ENCODE results near the gene CDH23.

The CDH23 gene

GRCh38 chr10:71712170-71712569, 315.4 kb downstream of the CDH23 start:
- Histone ChIP-seq H3K4me1 (ENCODE audit: control insufficient read depth in 1 of 2, insufficient read depth in 2 of 2, low read length in 2 of 2) (peaks cover 43 to 50% of the 10 kb centered on the region in 2 donors), H3K4me3 (ENCODE audit: low read depth in 1 of 2, low read length in 2 of 2) (no peak overlapping the region), H3K9ac (ENCODE audit: low read depth in 1 of 2, low read length in 2 of 2) (no peak overlapping the region), H3K9me3 (ENCODE audit: control insufficient read depth in 1 of 2, low read length in 2 of 2) (no peaks in the 10 kb centered on the region), H3K27ac (ENCODE audit: low read depth, low read length) (no peak overlapping the region), H3K27me3 (ENCODE audit: control insufficient read depth in 1 of 2, insufficient read depth in 2 of 2, low read length in 2 of 2) (no peaks in the 10 kb centered on the region), H3K36me3 (ENCODE audit: control insufficient read depth in 1 of 2, insufficient read depth in 2 of 2, low read length in 2 of 2) (no peaks in the 10 kb centered on the region)

GRCh38 chr10:71712572-71713134, 315.9 kb downstream of the CDH23 start:
- Histone ChIP-seq H3K27ac (ENCODE audit: low read depth, low read length) (no peak overlapping the region), H3K27me3 (ENCODE audit: control insufficient read depth in 1 of 2, insufficient read depth in 2 of 2, low read length in 2 of 2) (no peaks in the 10 kb centered on the region), H3K4me1 (ENCODE audit: control insufficient read depth in 1 of 2, insufficient read depth in 2 of 2, low read length in 2 of 2) (peaks cover 43 to 49% of the 10 kb centered on the region in 2 donors), H3K36me3 (ENCODE audit: control insufficient read depth in 1 of 2, insufficient read depth in 2 of 2, low read length in 2 of 2) (no peaks in the 10 kb centered on the region), H3K9ac (ENCODE audit: low read depth in 1 of 2, low read length in 2 of 2) (peak overlapping the region; percentile 21), H3K9me3 (ENCODE audit: control insufficient read depth in 1 of 2, low read length in 2 of 2) (no peaks in the 10 kb centered on the region), H3K4me3 (ENCODE audit: low read depth in 1 of 2, low read length in 2 of 2) (no peak overlapping the region)

GRCh38 chr10:71713135-71714030, 316.7 kb downstream of the CDH23 start:
- Histone ChIP-seq H3K36me3 (ENCODE audit: control insufficient read depth in 1 of 2, insufficient read depth in 2 of 2, low read length in 2 of 2) (no peaks in the 10 kb centered on the region), H3K9me3 (ENCODE audit: control insufficient read depth in 1 of 2, low read length in 2 of 2) (no peaks in the 10 kb centered on the region), H3K27me3 (ENCODE audit: control insufficient read depth in 1 of 2, insufficient read depth in 2 of 2, low read length in 2 of 2) (no peaks in the 10 kb centered on the region), H3K4me3 (ENCODE audit: low read depth in 1 of 2, low read length in 2 of 2) (no peak overlapping the region), H3K4me1 (ENCODE audit: control insufficient read depth in 1 of 2, insufficient read depth in 2 of 2, low read length in 2 of 2) (peaks cover 38 to 42% of the 10 kb centered on the region in 2 donors), H3K27ac (ENCODE audit: low read depth, low read length) (peak overlapping the region; percentile 59), H3K9ac (ENCODE audit: low read depth in 1 of 2, low read length in 2 of 2) (peak overlapping the region; percentile 21)

GRCh38 chr10:71714031-71714410, 317.3 kb downstream of the CDH23 start:
- peak overlapping the region in 1 of 2 donors; percentile 27 for H3K4me3 ChIP-seq (ENCODE audit: low read depth in 1 of 2, low read length in 2 of 2)
- H3K27me3 ChIP-seq (ENCODE audit: control insufficient read depth in 1 of 2, insufficient read depth in 2 of 2, low read length in 2 of 2): no peaks in the 10 kb centered on the region
- peak overlapping the region; percentile 59 for H3K27ac ChIP-seq (ENCODE audit: low read depth, low read length)
- peak overlapping the region; percentile 21 for H3K9ac ChIP-seq (ENCODE audit: low read depth in 1 of 2, low read length in 2 of 2)
- peaks cover 32 to 36% of the 10 kb centered on the region in 2 donors for H3K4me1 ChIP-seq (ENCODE audit: control insufficient read depth in 1 of 2, insufficient read depth in 2 of 2, low read length in 2 of 2)
- H3K36me3 ChIP-seq (ENCODE audit: control insufficient read depth in 1 of 2, insufficient read depth in 2 of 2, low read length in 2 of 2): no peaks in the 10 kb centered on the region
- no peaks in the 10 kb centered on the region for H3K9me3 ChIP-seq (ENCODE audit: control insufficient read depth in 1 of 2, low read length in 2 of 2)

- Histone ChIP-seq H3K9ac (ENCODE audit: low read depth in 1 of 2, low read length in 2 of 2) (peak overlapping the region; percentile 21), H3K27ac (ENCODE audit: low read depth, low read length) (no peak overlapping the region), H3K27me3 (ENCODE audit: control insufficient read depth in 1 of 2, insufficient read depth in 2 of 2, low read length in 2 of 2) (no peaks in the 10 kb centered on the region), H3K9me3 (ENCODE audit: control insufficient read depth in 1 of 2, low read length in 2 of 2) (no peaks in the 10 kb centered on the region), H3K4me3 (ENCODE audit: low read depth in 1 of 2, low read length in 2 of 2) (no peak overlapping the region), H3K36me3 (ENCODE audit: control insufficient read depth in 1 of 2, insufficient read depth in 2 of 2, low read length in 2 of 2) (no peaks in the 10 kb centered on the region), H3K4me1 (ENCODE audit: control insufficient read depth in 1 of 2, insufficient read depth in 2 of 2, low read length in 2 of 2) (peaks cover 27 to 34% of the 10 kb centered on the region in 2 donors)
Measured at GRCh38 chr10:71714592-71714991, 317.9 kb downstream of the CDH23 start.

- peak overlapping the region; percentile 21 for H3K9ac ChIP-seq (ENCODE audit: low read depth in 1 of 2, low read length in 2 of 2)
- no peaks in the 10 kb centered on the region for H3K9me3 ChIP-seq (ENCODE audit: control insufficient read depth in 1 of 2, low read length in 2 of 2)
- H3K4me1 ChIP-seq (ENCODE audit: control insufficient read depth in 1 of 2, insufficient read depth in 2 of 2, low read length in 2 of 2): peaks cover 27 to 34% of the 10 kb centered on the region in 2 donors
- H3K4me3 ChIP-seq (ENCODE audit: low read depth in 1 of 2, low read length in 2 of 2): no peak overlapping the region
- H3K36me3 ChIP-seq (ENCODE audit: control insufficient read depth in 1 of 2, insufficient read depth in 2 of 2, low read length in 2 of 2): no peaks in the 10 kb centered on the region
- H3K27ac ChIP-seq (ENCODE audit: low read depth, low read length): no peak overlapping the region
- H3K27me3 ChIP-seq (ENCODE audit: control insufficient read depth in 1 of 2, insufficient read depth in 2 of 2, low read length in 2 of 2): no peaks in the 10 kb centered on the region
Measured at GRCh38 chr10:71715026-71715425, 318.3 kb downstream of the CDH23 start.

- Histone ChIP-seq H3K4me1 (ENCODE audit: control insufficient read depth in 1 of 2, insufficient read depth in 2 of 2, low read length in 2 of 2) (peaks cover 27 to 34% of the 10 kb centered on the region in 2 donors), H3K4me3 (ENCODE audit: low read depth in 1 of 2, low read length in 2 of 2) (no peak overlapping the region), H3K9me3 (ENCODE audit: control insufficient read depth in 1 of 2, low read length in 2 of 2) (no peaks in the 10 kb centered on the region), H3K36me3 (ENCODE audit: control insufficient read depth in 1 of 2, insufficient read depth in 2 of 2, low read length in 2 of 2) (no peaks in the 10 kb centered on the region), H3K27ac (ENCODE audit: low read depth, low read length) (no peak overlapping the region), H3K9ac (ENCODE audit: low read depth in 1 of 2, low read length in 2 of 2) (no peak overlapping the region), H3K27me3 (ENCODE audit: control insufficient read depth in 1 of 2, insufficient read depth in 2 of 2, low read length in 2 of 2) (no peaks in the 10 kb centered on the region)
Measured at GRCh38 chr10:71715860-71716259, 319.1 kb downstream of the CDH23 start.

GRCh38 chr10:71716426-71716825, 319.7 kb downstream of the CDH23 start:
- Histone ChIP-seq H3K4me1 (ENCODE audit: control insufficient read depth in 1 of 2, insufficient read depth in 2 of 2, low read length in 2 of 2) (peaks cover 27 to 34% of the 10 kb centered on the region in 2 donors), H3K36me3 (ENCODE audit: control insufficient read depth in 1 of 2, insufficient read depth in 2 of 2, low read length in 2 of 2) (no peaks in the 10 kb centered on the region), H3K9ac (ENCODE audit: low read depth in 1 of 2, low read length in 2 of 2) (no peak overlapping the region), H3K4me3 (ENCODE audit: low read depth in 1 of 2, low read length in 2 of 2) (no peak overlapping the region), H3K27me3 (ENCODE audit: control insufficient read depth in 1 of 2, insufficient read depth in 2 of 2, low read length in 2 of 2) (no peaks in the 10 kb centered on the region), H3K9me3 (ENCODE audit: control insufficient read depth in 1 of 2, low read length in 2 of 2) (no peaks in the 10 kb centered on the region), H3K27ac (ENCODE audit: low read depth, low read length) (no peak overlapping the region)

GRCh38 chr10:71717056-71717455, 320.3 kb downstream of the CDH23 start:
- Histone ChIP-seq H3K4me1 (ENCODE audit: control insufficient read depth in 1 of 2, insufficient read depth in 2 of 2, low read length in 2 of 2) (peaks cover 27 to 34% of the 10 kb centered on the region in 2 donors), H3K27ac (ENCODE audit: low read depth, low read length) (no peak overlapping the region)

GRCh38 chr10:71717551-71717951, 320.8 kb downstream of the CDH23 start:
- H3K4me1 ChIP-seq (ENCODE audit: control insufficient read depth in 1 of 2, insufficient read depth in 2 of 2, low read length in 2 of 2): peaks cover 27 to 31% of the 10 kb centered on the region in 2 donors

More at GRCh38 chr10:71717056-71717455, 320.3 kb downstream of the CDH23 start:
- Histone ChIP-seq H3K36me3 (ENCODE audit: control insufficient read depth in 1 of 2, insufficient read depth in 2 of 2, low read length in 2 of 2) (no peaks in the 10 kb centered on the region), H3K9me3 (ENCODE audit: control insufficient read depth in 1 of 2, low read length in 2 of 2) (no peaks in the 10 kb centered on the region), H3K4me3 (ENCODE audit: low read depth in 1 of 2, low read length in 2 of 2) (no peak overlapping the region), H3K9ac (ENCODE audit: low read depth in 1 of 2, low read length in 2 of 2) (no peak overlapping the region), H3K27me3 (ENCODE audit: control insufficient read depth in 1 of 2, insufficient read depth in 2 of 2, low read length in 2 of 2) (no peaks in the 10 kb centered on the region)

More at GRCh38 chr10:71717551-71717951, 320.8 kb downstream of the CDH23 start:
- no peak overlapping the region for H3K4me3 ChIP-seq (ENCODE audit: low read depth in 1 of 2, low read length in 2 of 2)
- no peaks in the 10 kb centered on the region for H3K36me3 ChIP-seq (ENCODE audit: control insufficient read depth in 1 of 2, insufficient read depth in 2 of 2, low read length in 2 of 2)
- no peak overlapping the region for H3K9ac ChIP-seq (ENCODE audit: low read depth in 1 of 2, low read length in 2 of 2)
- H3K27me3 ChIP-seq (ENCODE audit: control insufficient read depth in 1 of 2, insufficient read depth in 2 of 2, low read length in 2 of 2): no peaks in the 10 kb centered on the region
- H3K27ac ChIP-seq (ENCODE audit: low read depth, low read length): no peak overlapping the region
- no peaks in the 10 kb centered on the region for H3K9me3 ChIP-seq (ENCODE audit: control insufficient read depth in 1 of 2, low read length in 2 of 2)
